Right lobe of liver (tissue), 6 donors: Measurements from ENCODE around the gene CELSR1. TPM values are rescaled to one million over a fixed set of nuclear protein-coding genes. Genes with fewer than 3 reads are reported as not detected.

ENCODE experiments used
- ATAC-seq, 4 donors: fragments of 200-7000 bp; cut with Tn5 transposase; one replicate each; pipeline ENCODE4 v1.9.1; 2020; ENCODE audit warnings: mild to moderate bottlenecking in 4 of 4, moderate library complexity in 4 of 4
- DNase-seq, 3 donors: peaks; one replicate each; pipeline ENCODE4 v3.0.0-alpha.2; 2020
- H3K27ac ChIP-seq, 3 donors: fragments of 200-600 bp; one replicate each; pipeline ENCODE4 v1.8.0; 2022
- H3K27me3 ChIP-seq, 2 donors: fragments of 200-600 bp; one replicate each; pipeline ENCODE4 v1.8.0; 2022
- H3K36me3 ChIP-seq, 4 donors: fragments of 200-600 bp; sonication (generic) in 1 of 4; one replicate each; pipeline versions ENCODE4 v1.5.1 to v1.8.0; 2017 to 2022; ENCODE audit warnings: control low read depth in 1 of 4
- H3K4me1 ChIP-seq, 4 donors: fragments of 200-600 bp; sonication (generic) in 1 of 4; one replicate each; pipeline versions ENCODE4 v1.5.1 to v1.8.0; 2017 to 2022; ENCODE audit warnings: control low read depth in 1 of 4
- H3K4me3 ChIP-seq, 3 donors: fragments of 200-600 bp; one replicate each; pipeline ENCODE4 v1.8.0; 2022
- H3K9me3 ChIP-seq, 4 donors: fragments of 200-600 bp; sonication (generic) in 1 of 4; one replicate each; pipeline versions ENCODE4 v1.5.1 to v1.8.0; 2017 to 2022; ENCODE audit warnings: control low read depth in 1 of 4
- CTCF ChIP-seq, 4 donors: fragments of 200-600 bp in 3 of 4; fragments of 450-650 bp in 1 of 4; IDR thresholded peaks; one replicate each; pipeline versions ENCODE4 v1.5.1 to v1.8.0; 2016 to 2022; ENCODE audit warnings: antibody characterized with exemption in 4 of 4, mild to moderate bottlenecking in 2 of 4
- POLR2A ChIP-seq: fragments of 450-650 bp; IDR thresholded peaks from one replicate; pipeline ENCODE4 v1.6.1; 2017; ENCODE audit warnings: antibody characterized with exemption, mild to moderate bottlenecking
- WGBS: methylation state at CpG from one replicate; pipeline ENCODE4 v1.1.6; 2018; ENCODE audit warnings: low coverage, low lambda C conversion rate; ENCODE audit not compliant: insufficient coverage; ENCODE audit errors: missing lambda C conversion rate; 5-methylcytosine and 5-hydroxymethylcytosine counted together
- intact Hi-C, 2 donors: fragments of 100-400 bp; cut with DNase I; formaldehyde crosslinking; loops; one replicate each; pipeline versions ENCODE4 v1.11.2 to v1.14.1; 2022
- total RNA-seq, 6 experiments: library from RNA; depleted of rRNA in 2 of 6; stranded (reverse); fragments of >200 nt in 2 of 6; fragmentation: NEBNext Ultra II Directional in 3 of 6; extraction: Animal tissue kit (Norgen Biotek cat#: 25700) in 3 of 6; gene quantifications; one replicate each; pipeline versions ENCODE4 v1.1.0 to v1.2.4, GENCODE V29; 2016 to 2023
- donor health status: DM: no; HTN: yes; CAD: no.
- donor health status: DM: no; HTN: no; CAD: no.
- donor health status: DM: no; HTN: no; CAD: no.
- donor health status: DM: no; HTN: yes; CAD: no.
- donor health status: DM: no; HTN: yes; CAD: no.

Gene CELSR1
- total RNA-seq, 6 experiments from 2014 or later = 2.9 to 8.2 (median 5.0) TPM

GRCh38 chr22:46513908-46514550 lies 23.4 kb downstream of the CELSR1 start:
- Histone ChIP-seq H3K4me3 (no peak overlapping the region), H3K9me3 (no peaks in the 10 kb centered on the region), H3K27ac (no peak overlapping the region), H3K36me3 (no peaks in the 10 kb centered on the region), H3K27me3 (no peaks in the 10 kb centered on the region), H3K4me1 (no peaks in the 10 kb centered on the region)
- intact Hi-C loops = no loop called here
- WGBS = 86% methylated on average over 7 of the region's 16 CpGs
- no peak for ATAC-seq
- no peak for DNase-seq
- TF ChIP-seq CTCF (IDR thresholded peaks at IDR 0.05) = no peak
- TF ChIP-seq POLR2A = no peak

DNA sequence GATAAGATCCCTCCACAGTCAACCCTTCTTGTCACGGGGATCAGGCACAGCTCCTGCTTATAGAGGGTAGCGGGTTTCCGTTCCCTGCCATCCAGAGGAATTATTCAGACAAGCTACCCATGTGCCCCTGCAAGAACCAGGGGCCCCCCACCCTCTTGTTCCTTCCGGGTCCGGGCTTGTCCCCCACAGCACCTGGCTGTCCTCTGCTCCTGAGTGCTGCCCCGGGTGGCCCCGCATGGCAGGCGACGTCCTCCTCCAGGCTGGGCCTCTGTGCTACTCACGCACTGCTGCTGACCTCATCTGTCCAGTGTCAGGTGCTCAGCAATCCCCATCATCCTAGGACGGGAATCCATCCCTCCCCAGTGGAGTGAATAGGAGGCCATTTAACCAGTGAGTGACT lies 24.7 kb downstream of the CELSR1 start:
- 85% methylated on average over 5 of the region's 11 CpGs for WGBS
- TF ChIP-seq POLR2A (no peak), CTCF (IDR thresholded peaks at IDR 0.05) (no peak)
- no peak for DNase-seq
- Histone ChIP-seq H3K9me3 (no peaks in the 10 kb centered on the region), H3K36me3 (no peaks in the 10 kb centered on the region), H3K4me3 (no peak overlapping the region), H3K27me3 (no peaks in the 10 kb centered on the region), H3K4me1 (no peaks in the 10 kb centered on the region), H3K27ac (no peak overlapping the region)
- ATAC-seq = no peak
- intact Hi-C loops = no loop called here

- 71% methylated on average over 5 of the region's 11 CpGs for WGBS
- no peak for ATAC-seq
Observed at GRCh38 chr22:46512039-46512370, 25.4 kb downstream of the CELSR1 start.

GRCh38 chr22:46511151-46512038 lies 26.0 kb downstream of the CELSR1 start:
- WGBS = 83% methylated on average over 13 of the region's 20 CpGs
- no peak overlapping the region for H3K4me3 ChIP-seq

More at GRCh38 chr22:46512039-46512370, 25.4 kb downstream of the CELSR1 start:
- no peaks in the 10 kb centered on the region for H3K9me3 ChIP-seq
- H3K27me3 ChIP-seq = no peaks in the 10 kb centered on the region
- no peak for DNase-seq
- no peaks in the 10 kb centered on the region for H3K4me1 ChIP-seq
- H3K4me3 ChIP-seq = no peak overlapping the region
- TF ChIP-seq CTCF (IDR thresholded peaks at IDR 0.05) (no peak), POLR2A (no peak)
- no peak overlapping the region for H3K27ac ChIP-seq
- intact Hi-C loops = no loop called here
- H3K36me3 ChIP-seq = no peaks in the 10 kb centered on the region

More at GRCh38 chr22:46511151-46512038, 26.0 kb downstream of the CELSR1 start:
- H3K4me1 ChIP-seq = no peaks in the 10 kb centered on the region
- no peaks in the 10 kb centered on the region for H3K36me3 ChIP-seq
- no peak overlapping the region for H3K27ac ChIP-seq
- H3K27me3 ChIP-seq = no peaks in the 10 kb centered on the region
- DNase-seq (no peak), ATAC-seq (no peak)
- intact Hi-C loops = no loop called here
- no peaks in the 10 kb centered on the region for H3K9me3 ChIP-seq
- TF ChIP-seq CTCF (IDR thresholded peaks at IDR 0.05) = no peak
- TF ChIP-seq POLR2A = no peak
